ENCODE measurements around the gene SAMD14. TPM values are rescaled to one million over a fixed set of nuclear protein-coding genes. Genes with fewer than 3 reads are reported as not detected.

Gene SAMD14
- 1 to 10 TPM; 2.5 to 7.4 TPM for total RNA-seq

DNA sequence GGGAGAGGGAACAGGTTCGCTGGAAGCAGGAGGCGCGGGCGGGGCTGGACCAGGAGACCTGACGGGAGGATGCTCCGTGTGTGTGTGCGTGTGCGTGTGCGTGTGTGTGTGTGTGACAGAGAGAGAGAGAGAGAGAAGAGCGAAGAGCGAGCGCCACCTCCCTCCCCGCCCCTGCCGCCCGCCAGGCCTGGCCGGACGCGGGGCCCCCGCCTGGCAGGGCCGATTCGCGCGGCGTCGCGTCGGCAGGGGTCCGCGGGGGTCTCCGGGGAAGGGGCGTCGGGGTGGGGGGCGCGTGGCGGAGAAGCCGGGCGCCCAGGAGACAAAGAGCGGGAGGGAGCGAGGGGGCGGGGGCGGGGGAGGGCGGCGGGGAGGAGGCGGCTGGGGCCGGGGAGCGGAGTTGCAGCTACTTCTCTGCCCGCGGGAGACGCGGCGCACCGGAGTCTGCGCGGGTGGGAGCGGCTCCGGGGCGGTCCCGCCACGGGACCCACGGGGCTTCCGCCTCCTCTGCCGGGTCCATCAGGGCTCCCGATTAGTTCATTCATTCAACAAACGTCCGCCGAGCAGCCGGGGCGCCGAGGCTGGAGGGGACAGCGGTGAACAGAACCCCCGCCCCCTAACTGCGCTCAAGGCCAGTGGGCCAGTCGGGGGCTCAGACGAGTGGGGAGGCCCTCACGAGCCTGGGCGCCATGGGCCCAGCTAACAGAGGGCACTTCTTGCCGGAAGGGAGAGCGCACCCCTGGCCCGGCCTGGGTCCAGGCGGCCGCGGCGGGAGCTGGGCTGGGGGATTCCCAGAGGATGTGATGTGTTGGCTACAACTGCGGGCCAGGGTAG is at the start of gene SAMD14:
Gene SAMD14, minus strand, starts transcription at position 433 of the 831 bp plus-strand sequence. CDS start 5,201 bp downstream, outside the sequence.
- TF ChIP-seq POLR2AphosphoS5 (IDR thresholded peaks at IDR 0.05), result no peak
- no peak for TF ChIP-seq POLR2A (IDR thresholded peaks at IDR 0.05)
- no peak for TF ChIP-seq CTCF (IDR thresholded peaks at IDR 0.05)
- Histone ChIP-seq H3K27me3 (replicated peaks; ENCODE audit: insufficient read depth) (peaks cover 5% of the 10 kb centered on the region), H3K4me3 (peak within 1 kb of the TSS; percentile 35 to 49), H3K36me3 (peaks cover 0 to 3% of the 10 kb centered on the region in 2 donors), H3K9me3 (no peaks in the 10 kb centered on the region), H3K27ac (no peak within 1 kb of the TSS), H3K4me1 (replicated peaks) (no peaks in the 10 kb centered on the region)
- DNase-seq (ENCODE audit: low spot score), result no peak
- 1% methylated on average over 66 of the region's 84 CpGs for WGBS
- intact Hi-C loops (cut with DNase I), result no loop called here

DNA sequence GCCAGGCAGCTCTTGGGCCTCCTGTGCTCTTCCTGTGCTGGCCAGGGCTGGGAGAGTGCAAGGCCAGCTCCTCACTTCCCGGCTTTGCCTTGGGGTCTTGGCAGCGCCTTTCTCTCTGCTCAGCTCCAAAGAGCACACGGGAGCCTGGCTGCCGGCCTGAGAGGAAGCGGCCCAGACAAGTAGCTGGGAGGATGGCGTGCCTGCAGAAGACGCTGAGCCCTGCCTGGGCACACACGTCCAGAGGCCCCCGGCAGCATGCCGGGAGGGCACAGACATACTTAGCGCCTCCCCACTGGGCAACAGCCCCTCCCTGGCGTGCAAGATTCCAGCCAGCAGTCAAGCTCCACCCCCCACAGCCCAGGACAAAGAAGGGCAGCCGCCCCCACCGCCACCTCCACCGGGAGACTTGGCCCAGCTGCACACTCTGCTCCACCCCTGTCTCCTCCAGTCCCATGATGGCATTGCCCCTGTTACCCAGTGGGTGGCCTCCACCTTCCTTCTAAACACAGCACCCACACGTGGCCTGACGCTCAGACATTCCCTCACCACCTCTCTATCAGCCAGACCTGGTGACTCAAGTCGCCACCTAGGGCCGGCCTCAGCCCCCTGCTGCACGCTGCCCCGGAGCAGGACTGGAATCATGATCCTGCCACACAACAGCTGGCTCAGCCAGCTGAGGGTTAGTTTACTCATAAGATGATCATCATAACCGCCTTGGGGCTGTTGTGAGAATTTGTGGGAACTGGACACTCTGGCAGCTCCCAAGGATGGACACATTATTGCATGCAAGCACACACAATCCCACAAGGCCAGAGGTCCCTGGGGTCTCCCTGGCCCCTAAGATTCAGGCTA is 48.2 kb upstream of the SAMD14 start:
- TF ChIP-seq POLR2AphosphoS5 (IDR thresholded peaks at IDR 0.05) (peak; percentile 80), POLR2A (IDR thresholded peaks at IDR 0.05) (peak; percentile 49), CTCF (IDR thresholded peaks at IDR 0.05) (peak in 3 of 4 experiments; percentile 44 to 74 (median 56))
- Histone ChIP-seq H3K27me3 (replicated peaks; ENCODE audit: insufficient read depth) (no peaks in the 10 kb centered on the region), H3K4me3 (no peak overlapping the region), H3K36me3 (no peaks in the 10 kb centered on the region), H3K9me3 (no peaks in the 10 kb centered on the region), H3K4me1 (replicated peaks) (peaks cover 5% of the 10 kb centered on the region), H3K27ac (peak overlapping the region; percentile 64 to 68)
- DNase-seq (ENCODE audit: low spot score), result peak; percentile 84
- intact Hi-C loops (cut with DNase I), result no loop called here
- WGBS, result 4% methylated on average over 18 of the region's 22 CpGs

DNA sequence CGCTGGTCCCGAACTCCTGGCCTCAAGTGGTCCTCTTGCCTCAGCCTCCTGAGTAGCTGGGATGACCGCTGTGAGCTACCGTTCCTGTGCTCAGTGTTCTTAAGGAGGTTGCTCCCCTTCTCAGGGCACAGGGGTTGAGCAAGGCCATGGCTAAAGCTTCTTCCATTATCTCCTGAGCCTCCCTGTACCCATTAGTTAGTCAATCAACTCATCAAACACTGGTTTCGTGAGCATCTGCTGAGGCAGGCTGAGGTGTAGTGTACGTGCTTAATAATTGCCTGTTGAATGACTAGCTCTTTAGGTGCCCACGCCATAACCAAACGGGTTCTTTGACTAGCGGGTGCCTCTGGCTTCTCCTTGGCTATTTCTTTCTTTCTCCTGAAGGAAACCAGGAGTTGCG is 47.5 kb upstream of the SAMD14 start:
- no peak overlapping the region for H3K4me3 ChIP-seq
- no peaks in the 10 kb centered on the region for H3K27me3 ChIP-seq (replicated peaks; ENCODE audit: insufficient read depth)
- TF ChIP-seq CTCF (IDR thresholded peaks at IDR 0.05) (no peak), POLR2A (IDR thresholded peaks at IDR 0.05) (no peak), POLR2AphosphoS5 (IDR thresholded peaks at IDR 0.05) (no peak)
- DNase-seq (ENCODE audit: low spot score), result no peak
- 67% methylated on average over 10 of the region's 10 CpGs for WGBS
- H3K27ac ChIP-seq, result peak overlapping the region; percentile 64 to 68
- peaks cover 5% of the 10 kb centered on the region for H3K4me1 ChIP-seq (replicated peaks)
- intact Hi-C loops (cut with DNase I), result no loop called here
- no peaks in the 10 kb centered on the region for H3K9me3 ChIP-seq
- H3K36me3 ChIP-seq, result no peaks in the 10 kb centered on the region

DNA sequence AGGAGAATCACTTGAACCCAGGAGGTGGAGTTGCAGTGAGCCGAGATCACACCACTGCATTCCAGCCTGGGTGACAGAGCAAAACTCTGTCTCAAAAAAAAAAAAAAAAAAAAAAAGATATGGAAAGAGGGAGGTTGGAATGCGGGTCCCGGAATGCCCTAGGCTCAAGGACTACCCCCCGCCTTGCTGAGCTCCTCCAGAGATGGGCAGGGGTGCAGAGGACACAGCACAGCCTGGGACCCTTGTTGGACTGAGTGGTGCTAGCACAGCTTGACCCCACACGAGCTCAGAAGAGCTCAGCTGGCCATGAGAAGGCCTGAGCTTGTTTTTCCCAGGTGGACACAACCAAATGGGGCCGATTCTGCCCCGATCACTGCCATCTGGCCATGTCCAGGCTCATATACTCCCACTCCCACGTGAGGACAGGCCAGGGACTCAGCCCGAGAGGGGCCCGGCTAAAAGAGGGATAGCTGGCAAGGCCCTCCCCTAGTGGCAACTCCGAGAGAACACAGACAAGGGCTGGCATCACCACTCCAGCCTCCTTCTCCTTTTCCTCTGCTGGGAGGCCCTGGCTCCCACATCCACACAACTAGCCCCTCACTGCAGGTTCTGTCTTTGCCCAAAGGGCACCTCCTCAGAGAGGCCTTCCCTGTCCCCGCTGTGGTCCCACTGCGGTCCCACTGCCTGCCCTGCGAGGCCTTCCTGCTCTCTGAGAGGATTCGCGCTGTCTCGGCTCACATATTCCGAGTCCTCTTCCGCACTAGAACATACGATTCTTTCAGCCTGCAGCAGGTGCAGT is 46.8 kb upstream of the SAMD14 start:
- 80% methylated on average over 20 of the region's 20 CpGs for WGBS

More for the DNA sequence above, 46.8 kb upstream of the SAMD14 start:
- H3K27me3 ChIP-seq (replicated peaks; ENCODE audit: insufficient read depth), result no peaks in the 10 kb centered on the region
- peaks cover 5% of the 10 kb centered on the region for H3K4me1 ChIP-seq (replicated peaks)
- no peak for DNase-seq (ENCODE audit: low spot score)
- H3K4me3 ChIP-seq, result no peak overlapping the region
- intact Hi-C loops (cut with DNase I), result no loop called here
- no peaks in the 10 kb centered on the region for H3K36me3 ChIP-seq
- no peaks in the 10 kb centered on the region for H3K9me3 ChIP-seq
- TF ChIP-seq POLR2AphosphoS5 (IDR thresholded peaks at IDR 0.05), result no peak
- no peak for TF ChIP-seq POLR2A (IDR thresholded peaks at IDR 0.05)
- TF ChIP-seq CTCF (IDR thresholded peaks at IDR 0.05), result no peak
- H3K27ac ChIP-seq, result peak overlapping the region; percentile 64 to 68
